Stomach (tissue), 4 donors: ENCODE measurements around the gene PKD1.

Experiments used
- CTCF ChIP-seq, 7 experiments: fragments of 450-650 bp in 4 of 7; fragments of 200-600 bp in 3 of 7; sonication (generic) in 3 of 7; IDR thresholded peaks; one replicate each; pipeline ENCODE4 v1.5.1; 2016 to 2019; ENCODE audit warnings: antibody characterized with exemption in 7 of 7, control low read depth in 2 of 7, mild to moderate bottlenecking in 1 of 7
- EP300 ChIP-seq: sonication (generic); formaldehyde crosslinking; IDR thresholded peaks from one replicate; pipeline ENCODE4 v1.6.1; 2017; ENCODE audit warnings: antibody characterized with exemption
- POLR2A ChIP-seq, 4 donors: fragments of 450-650 bp; IDR thresholded peaks; one replicate each; pipeline ENCODE4 v1.6.1; 2016; ENCODE audit warnings: antibody characterized with exemption in 4 of 4, control low read depth in 2 of 4, mild to moderate bottlenecking in 1 of 4, moderate library complexity in 1 of 4
- POLR2AphosphoS5 ChIP-seq, 3 donors: sonication (generic); formaldehyde crosslinking; IDR thresholded peaks; one replicate each; pipeline ENCODE4 v1.6.1; 2016; ENCODE audit warnings: antibody characterized with exemption in 3 of 3

GRCh38 chr16:2082983-2083364 is 52.7 kb downstream of the PKD1 start:
- no peak for TF ChIP-seq CTCF (IDR thresholded peaks at IDR 0.05)
- no peak for TF ChIP-seq POLR2A (IDR thresholded peaks at IDR 0.05)
- no peak for TF ChIP-seq POLR2AphosphoS5 (IDR thresholded peaks at IDR 0.05)
- no peak for TF ChIP-seq EP300
